Muscle of back (tissue), 11 donors: ENCODE measurements around the gene C19orf67. TPM values are rescaled to one million over a fixed set of nuclear protein-coding genes. Genes with fewer than 3 reads are reported as not detected.

ENCODE experiments used
- DNase-seq, 3 donors: peaks; one replicate each; pipeline versions ENCODE4 v3.0.0 to v3.0.0-alpha.2; 2013
- polyA plus RNA-seq, 10 donors: library from polyadenylated mRNA; unstranded; fragments of 120-200 nt; gene quantifications; one replicate each; pipeline ENCODE4 v1.2.1, GENCODE V29; 2013; ENCODE audit not compliant: insufficient read length in 10 of 10

The C19orf67 gene
- polyA plus RNA-seq, 10 donors = not detected

DNA sequence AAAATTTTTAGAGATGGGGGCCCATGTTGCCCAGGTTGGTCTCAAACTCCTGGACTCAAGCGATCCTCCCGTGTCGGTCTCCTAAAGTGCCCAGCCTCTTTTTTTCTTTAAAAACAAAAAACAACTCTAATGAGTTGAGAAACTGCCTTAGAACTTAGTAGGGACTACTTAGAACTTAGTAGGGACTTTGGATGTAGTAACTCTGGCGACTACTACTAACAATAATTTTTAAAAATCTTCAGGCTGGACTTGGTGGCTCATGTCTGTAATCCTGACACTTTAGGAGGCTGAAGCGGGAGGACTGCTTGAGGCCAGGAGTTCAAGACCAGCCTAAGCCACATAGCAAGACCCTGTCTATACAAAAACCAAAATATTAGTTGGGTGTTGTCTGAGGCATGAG is 515 bp upstream of the C19orf67 start:
- no peak for DNase-seq

- DNase-seq = no peak
Observed at GRCh38 chr19:14082675-14082960, 3.0 kb downstream of the C19orf67 start.

- no peak for DNase-seq
Observed at GRCh38 chr19:14081797-14082674, 3.5 kb downstream of the C19orf67 start.

DNA sequence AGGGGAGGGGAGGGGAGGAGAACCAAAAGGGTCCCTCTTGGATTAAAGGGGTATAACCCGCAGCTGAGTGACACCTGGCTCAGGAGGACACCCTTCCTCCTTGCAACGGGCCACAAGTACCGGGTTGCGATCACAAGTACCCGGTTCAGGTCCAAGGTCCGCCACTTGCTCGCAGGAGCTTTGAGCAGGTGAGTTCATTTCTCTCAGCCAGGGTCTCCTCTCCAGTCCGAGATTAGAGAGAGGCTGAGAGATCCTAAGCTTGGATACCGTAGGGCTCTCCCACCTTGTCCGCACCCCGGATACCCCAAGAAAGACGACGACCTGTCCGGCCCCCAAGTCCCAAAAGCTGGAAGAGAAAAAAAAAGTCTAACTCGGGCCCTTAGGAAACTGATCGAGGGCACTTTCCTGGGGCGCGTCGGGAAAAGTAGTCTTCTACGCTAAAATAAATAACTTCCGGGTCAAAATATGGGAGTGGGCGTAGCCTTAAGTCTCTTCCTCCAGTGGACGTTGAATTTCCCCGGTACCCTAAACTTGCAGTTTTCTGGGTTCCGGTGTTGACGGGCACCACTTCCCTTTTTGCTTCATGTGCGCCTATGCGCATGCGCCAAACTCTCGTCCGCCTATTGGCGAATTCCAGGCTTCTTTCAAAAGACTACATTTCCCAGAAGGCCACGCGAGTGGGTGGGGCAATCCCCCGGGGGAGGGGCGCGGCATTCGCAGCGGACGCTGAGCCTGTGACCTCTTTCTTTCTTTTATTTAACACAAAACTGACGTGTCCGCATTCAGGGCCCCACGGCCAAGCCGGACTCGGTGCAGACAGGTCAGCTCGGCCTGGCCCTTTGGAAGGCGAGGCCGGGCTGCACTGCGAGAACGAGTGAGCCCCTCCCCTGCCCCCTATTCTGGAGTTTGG is 4.4 kb downstream of the C19orf67 start:
- DNase-seq = peak; percentile 100

GRCh38 chr19:14078411-14078810 is 7.2 kb downstream of the C19orf67 start:
- no peak for DNase-seq

DNA sequence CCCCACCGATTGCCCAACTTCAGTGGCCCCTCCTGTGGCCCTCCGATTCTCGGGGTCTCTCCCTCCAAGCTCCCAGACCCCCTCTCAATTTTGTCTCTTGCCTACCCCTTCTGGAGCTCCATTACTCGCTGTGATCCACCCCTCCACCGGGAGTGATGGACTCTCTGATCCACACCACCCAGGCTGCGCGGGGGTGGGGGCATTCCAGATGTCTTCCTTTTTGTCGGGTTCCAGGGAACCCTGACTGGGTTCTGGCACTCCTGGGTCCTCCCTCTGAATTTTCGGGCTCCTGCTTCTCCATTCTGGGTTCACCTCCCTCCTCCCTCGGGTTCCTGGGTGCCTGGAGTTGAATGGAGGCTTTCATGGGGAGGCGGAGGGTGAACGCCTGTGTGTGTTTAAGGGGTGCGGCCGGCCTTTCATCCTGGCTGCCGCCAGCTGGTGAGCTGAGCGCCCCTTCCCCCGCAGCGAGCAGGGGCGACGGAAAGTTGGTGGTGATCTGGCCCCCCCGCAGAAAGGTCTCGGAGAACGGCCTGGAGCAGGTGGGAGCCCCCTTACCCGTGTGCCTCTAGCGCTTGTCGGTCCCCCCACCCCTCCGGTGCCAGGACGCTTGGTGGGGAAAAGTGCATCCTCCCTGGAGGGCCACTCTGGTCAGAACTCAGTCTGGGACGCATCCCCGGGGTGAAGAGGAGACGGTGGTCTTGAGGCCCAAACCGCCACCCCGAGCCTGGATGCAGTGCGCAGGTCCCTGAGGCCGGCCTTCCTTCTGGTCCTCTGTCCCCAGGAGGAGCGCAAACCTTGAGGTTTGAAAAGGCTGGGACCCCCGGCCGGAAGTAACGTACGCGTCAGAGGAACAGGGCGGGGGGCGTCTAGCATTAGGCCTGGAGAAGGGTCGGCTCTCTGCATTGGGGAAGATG is 11.4 kb downstream of the C19orf67 start:
- DNase-seq = peak in 1 of 3 donors; percentile 58

- peak; percentile 68 to 89 (median 84) for DNase-seq
Observed at GRCh38 chr19:14073261-14073924, 12.2 kb downstream of the C19orf67 start.

- DNase-seq = peak in 1 of 3 donors; percentile 75
Observed at GRCh38 chr19:14072535-14073260, 12.9 kb downstream of the C19orf67 start, which contains the start of gene MISP3. Gene MISP3, plus strand, starts transcription at chr19:14072786. Its CDS starts 524 bp downstream, at chr19:14073310.

DNA sequence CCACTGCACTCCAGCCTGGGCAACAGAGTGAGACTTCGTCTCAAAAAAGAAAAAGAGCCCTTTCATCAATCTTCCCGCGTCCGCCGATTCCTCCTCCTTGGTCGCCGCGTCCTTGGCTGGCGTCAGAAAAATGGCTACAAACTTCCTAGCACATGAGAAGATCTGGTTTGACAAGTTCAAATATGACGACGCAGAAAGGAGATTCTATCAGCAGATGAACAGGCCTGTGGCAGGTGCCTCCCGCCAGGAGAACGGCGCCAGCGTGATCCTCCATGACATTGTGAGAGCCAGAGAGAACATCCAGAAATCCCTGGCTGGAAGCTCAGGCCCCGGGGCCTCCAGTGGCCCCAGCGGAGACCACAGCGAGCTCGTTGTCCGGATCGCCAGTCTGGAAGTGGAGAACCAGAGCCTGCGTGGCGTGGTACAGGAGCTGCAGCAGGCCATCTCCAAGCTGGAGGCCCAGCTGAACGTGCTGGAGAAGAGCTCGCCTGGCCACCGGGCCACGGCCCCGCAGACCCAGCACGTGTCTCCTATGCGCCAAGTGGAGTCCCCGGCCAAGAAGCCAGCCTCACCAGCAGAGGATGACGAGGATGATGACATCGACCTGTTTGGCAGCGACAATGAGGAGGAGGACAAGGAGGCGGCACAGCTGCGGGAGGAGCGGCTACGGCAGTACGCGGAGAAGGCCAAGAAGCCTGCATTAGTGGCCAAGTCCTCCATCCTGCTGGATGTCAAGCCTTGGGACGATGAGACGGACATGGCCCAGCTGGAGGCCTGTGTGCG is 15.1 kb downstream of the C19orf67 start:
- DNase-seq = no peak

DNA sequence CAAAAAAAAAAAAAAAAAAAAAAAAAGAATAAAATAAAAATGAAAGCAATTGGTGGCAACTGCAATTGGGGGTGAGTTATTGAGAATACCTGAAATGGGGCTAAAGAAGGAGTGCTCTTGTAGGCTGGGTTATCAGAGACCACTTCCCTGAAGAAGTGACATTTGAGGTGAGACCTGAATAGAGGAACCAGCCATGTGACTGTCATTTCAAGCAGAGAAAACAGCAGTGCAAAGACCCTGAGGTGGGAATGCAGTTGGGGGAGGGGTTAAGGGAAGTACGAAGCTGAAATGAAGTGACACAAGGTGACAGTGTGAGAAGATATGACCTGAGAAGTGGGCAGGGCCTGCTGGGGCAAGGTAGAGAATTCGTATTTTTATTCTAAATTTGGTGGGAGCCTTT is 19.4 kb downstream of the C19orf67 start:
- DNase-seq = no peak

- DNase-seq = no peak
Observed at GRCh38 chr19:14063105-14063504, 22.5 kb downstream of the C19orf67 start.

DNA sequence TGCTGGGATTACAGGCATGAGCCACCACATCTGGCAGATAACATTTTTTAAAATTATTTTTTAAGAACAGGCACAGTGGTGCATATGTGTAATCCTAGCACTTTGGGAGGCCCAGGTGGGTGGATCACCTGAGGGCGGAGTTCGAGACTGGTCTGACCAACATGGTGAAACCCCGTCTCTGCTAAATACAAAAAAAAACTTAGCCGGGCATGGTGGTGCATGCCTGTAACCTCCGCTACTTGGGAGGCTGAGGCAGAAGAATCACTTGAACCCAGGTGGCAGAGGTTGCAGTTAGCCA is 23.1 kb downstream of the C19orf67 start:
- DNase-seq = no peak

DNA sequence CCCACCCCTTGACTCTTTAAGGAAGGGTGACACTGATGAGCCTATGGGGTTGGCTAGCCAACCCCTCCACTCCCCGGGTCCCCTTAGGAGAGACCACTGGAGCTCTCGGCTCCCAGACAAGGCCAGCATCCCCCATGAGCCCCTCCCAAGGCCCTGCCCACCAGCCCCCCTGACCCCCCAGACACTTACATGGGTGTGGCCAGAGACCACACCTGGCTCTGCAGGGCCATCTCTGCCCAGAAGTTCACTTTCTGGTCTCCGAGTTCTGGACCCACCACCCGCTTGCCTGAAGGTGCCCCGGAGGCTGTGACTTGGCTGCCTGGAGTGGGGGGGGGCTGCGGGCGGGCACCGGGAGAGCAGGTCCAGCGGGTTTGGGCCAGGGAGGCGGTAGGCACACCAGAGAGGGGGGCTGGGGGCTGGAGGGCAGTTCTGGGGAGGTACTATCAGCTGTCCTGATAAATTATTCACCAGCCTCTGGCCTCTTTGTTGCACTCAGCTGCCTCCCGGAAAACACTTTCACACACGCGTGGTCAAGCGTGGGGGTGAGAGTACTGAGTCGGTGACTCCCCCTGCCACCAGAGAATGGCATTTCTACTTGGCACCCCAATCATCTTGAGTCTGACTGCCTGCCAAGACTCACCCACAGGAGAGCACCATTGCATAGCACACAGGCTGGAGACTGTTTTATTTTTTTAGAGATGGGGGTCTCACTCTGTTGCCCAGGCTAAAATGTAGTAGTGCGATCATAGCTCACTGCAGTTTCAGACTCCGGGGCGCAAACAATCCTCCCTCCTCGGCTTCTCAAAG is 23.6 kb downstream of the C19orf67 start, which contains the start of gene PALM3:
PALM3 (minus strand) TSS at position 326 of the 807 bp plus-strand sequence; CDS start at position 230, 96 bp downstream.
- no peak for DNase-seq

DNA sequence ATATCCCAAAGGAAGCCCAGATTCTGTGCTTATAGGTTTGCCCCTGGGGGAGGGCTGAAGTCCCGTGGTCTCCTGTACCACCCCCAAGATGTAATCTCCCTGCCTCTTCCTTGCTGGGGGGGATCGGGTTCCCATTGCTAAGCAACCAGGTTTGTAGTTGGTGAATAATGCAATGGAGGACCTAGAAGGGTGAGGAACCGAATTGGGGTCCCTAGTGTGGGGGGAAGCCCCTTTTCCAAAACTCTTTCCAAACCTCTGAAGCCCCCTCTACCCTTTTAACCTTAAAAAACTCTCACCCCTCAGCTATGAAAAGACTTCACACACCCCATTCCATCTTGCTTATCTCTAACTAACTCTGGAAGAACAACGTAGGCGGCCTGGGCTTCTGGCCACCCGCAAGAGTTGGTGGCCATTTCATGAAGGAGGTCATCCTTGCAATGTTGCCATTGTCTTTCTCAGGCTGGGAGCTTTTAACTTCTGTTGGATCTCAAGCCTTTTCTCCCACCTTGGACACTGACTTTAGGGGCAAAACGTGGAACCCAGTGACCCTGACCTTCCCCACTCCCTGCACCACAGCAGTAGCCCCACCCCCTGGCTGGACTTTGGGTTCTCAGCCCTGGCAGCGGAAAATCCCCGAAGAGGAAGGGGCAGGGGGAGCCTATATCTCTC is 24.4 kb downstream of the C19orf67 start:
- DNase-seq = no peak

DNA sequence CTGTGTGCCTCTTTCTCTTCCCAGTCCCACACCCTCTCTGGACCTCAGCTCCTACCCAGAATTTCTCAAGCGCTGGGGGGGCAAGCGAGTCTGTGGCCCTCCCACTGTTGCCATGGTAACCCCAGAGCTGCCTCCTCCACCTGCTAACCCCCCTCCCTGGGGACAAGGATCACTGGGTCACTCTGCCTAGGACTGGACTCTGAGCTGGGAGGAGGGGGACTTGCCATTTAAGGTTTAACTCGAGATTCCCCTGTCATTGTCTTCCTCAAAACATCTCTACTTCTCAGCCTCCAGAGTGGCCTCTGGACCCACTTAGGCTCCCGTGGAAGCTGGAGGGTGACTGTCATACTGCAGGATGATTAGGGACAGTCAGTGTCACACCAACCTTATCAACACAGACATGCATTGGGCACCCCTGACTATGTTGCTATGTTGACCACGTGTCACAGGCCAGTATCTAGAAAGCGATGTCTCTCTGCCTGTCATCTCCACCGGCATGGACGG is 25.9 kb downstream of the C19orf67 start:
- DNase-seq = no peak

DNA sequence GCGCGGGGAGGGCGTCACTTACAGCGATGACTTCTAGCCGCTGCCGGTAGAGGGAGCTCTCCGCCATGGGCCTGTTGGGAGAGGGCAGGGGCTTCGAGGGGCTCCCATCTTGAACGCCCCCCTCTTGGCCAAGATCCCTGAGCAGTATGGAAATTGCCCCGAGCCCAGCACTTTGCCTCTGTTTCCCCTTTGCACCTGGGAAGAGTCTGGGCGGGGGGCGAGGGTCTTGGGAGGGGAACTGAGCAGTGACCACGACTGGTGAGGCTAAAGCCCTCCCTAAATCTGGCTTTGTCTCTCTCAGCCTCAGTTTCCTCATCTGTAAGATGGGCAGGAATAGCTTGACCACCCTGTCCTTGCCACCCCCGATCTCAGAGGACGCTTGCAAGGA is 26.5 kb downstream of the C19orf67 start:
- no peak for DNase-seq

- no peak for DNase-seq
Observed at GRCh38 chr19:14058182-14059092, 27.1 kb downstream of the C19orf67 start.
